Putamen (tissue), 1 donor: Measurements from ENCODE around the gene UNC13B.
"Not testable (repeated sequence)": the region's sequence is repeated elsewhere in the genome, so short reads cannot be mapped to it uniquely, and the experiment has no call there.

Source experiments
- DNase-seq: peaks from one replicate; pipeline ENCODE4 v3.0.0-alpha.2; 2016; ENCODE audit warnings: low spot score

The UNC13B gene

GRCh38 chr9:35163413-35163812 is 1.6 kb downstream of the UNC13B start:
- no peak for DNase-seq

DNA sequence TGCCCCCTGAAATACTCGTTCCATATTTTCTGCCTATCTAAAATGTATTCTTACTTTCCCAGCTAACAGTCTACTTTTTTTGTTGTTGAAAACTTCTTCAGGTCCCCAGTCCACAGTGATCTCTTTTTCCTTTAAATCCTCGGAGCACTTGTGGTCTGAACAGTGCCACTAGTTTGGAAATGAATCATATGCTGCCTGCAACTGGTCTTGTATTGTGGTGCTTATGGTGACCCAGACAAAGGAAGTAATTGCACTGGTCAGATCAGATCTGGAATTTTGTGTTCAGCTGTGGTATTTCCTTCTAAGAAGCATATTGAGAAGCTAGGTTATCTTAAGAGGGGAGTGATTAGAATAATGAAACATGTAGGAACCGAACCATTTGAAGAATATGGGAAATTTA is 2.9 kb downstream of the UNC13B start:
- no peak for DNase-seq

- DNase-seq = not testable (repeated sequence)
These were observed 5.6 kb downstream of the UNC13B start for GRCh38 chr9:35167429-35167828.

DNA sequence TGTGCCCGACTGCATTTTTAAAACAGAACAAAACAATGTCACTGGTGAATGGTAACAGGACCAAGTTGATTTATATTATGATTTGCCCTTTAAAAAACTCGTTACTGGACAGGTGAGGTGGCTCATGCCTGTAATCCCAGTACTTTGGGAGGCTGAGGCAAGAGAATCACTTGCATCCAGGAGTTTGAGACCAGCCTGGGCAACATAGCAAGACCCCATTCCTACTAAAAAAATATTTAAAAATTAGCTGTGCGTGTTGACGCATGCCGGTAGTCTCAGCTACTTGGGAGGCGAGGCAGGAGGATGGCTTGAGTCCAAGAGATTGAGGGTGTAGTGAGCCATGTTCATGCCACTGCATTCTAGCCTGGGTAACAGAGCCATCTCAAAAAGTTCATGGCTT is 7.2 kb downstream of the UNC13B start:
- no peak for DNase-seq

- DNase-seq = no peak
These were observed 11.1 kb downstream of the UNC13B start for GRCh38 chr9:35172878-35173277.

DNA sequence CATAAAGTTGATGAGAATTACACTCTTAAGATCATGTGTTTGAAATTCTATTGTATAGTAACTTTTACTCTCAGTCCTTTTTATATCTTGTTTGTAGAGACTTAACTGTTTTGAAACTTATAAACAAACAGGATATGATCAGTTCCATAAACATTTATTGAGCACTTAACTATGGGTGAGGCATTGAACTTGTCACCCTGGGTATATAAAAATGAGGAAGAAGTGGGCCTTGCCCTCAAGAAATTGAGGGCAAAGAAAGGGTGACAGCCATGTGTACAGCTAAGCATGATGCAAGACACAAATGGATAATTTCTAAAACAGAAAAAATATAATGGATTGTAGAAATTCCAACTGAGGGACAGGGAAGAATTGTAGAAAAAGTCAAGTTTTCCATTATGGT is 15.7 kb downstream of the UNC13B start:
- no peak for DNase-seq

DNA sequence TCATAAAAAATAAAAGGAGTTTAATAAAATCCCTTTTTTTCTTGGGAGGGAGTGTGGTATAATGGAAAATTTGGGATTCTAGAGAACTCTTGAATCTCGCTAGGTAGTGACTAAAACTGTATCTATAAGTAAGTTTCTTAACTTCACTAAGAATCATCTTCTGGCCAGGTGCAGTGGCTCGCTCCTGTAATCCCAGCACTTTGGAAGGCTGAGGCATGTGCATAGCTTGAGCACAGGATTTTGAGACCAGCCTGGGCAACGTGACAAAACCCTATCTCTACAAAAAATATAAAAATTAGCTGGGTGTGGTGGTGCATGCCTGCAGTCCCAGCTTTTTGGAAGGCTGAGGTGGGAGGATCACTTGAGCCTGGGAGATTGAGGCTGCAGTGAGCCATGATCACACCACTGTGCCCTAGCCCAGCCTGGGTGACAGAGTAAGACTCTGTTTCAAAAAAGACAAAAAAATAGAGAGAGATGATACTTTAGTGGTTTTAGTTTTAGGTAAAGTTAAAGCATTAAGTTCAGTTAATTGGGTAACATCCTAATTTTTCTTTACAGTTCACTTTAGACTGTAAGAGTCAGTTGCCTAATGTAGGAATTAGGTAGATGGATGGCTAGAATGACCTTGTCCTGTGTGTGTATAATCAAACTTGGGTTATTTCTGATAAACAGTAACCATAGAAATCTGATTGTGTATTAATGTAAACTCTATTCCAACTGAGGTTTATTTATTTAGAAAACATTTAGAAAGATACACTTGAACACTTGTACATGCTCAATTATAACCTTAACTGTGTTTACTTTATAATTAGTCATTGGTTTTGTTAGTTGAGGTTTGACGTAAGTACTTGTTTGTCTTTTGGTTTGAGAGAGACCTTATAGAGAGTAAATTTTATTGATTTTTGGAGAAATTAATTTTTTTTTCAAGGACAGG is 17.8 kb downstream of the UNC13B start:
- DNase-seq = no peak

DNA sequence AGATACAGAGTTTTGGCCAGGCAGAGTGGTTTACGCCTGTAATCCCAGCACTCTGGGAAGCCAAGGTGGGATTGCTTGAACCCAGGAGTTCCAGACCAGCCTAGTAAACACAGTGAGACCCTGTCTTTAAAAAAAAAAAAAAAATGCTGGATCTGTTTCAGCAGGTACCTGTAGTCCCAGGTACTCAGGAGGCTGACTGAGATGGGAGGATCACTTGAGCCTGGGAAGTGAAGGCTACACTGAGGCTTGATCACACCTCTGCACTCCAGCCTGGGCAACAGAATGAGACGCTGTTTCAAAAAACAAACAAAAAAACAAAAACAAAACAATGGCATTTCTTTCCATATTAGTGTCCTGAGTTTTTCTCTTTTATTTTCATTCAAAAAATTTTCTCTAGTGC is 19.0 kb downstream of the UNC13B start:
- no peak for DNase-seq

DNA sequence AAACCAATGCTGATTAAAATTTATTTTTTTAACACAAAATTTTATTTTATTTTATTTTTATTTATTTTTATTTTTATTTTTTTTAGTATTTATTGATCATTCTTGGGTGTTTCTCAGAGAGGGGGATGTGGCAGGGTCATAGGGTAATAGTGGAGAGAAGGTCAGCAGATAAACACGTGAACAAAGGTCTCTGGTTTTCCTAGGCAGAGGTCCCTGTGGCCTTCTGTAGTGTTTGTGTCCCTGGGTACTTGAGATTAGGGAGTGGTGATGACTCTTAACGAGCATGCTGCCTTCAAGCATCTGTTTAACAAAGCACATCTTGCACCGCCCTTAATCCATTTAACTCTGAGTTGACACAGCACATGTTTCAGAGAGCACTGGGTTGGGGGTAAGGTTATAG is 20.6 kb downstream of the UNC13B start:
- not testable (repeated sequence) for DNase-seq

DNA sequence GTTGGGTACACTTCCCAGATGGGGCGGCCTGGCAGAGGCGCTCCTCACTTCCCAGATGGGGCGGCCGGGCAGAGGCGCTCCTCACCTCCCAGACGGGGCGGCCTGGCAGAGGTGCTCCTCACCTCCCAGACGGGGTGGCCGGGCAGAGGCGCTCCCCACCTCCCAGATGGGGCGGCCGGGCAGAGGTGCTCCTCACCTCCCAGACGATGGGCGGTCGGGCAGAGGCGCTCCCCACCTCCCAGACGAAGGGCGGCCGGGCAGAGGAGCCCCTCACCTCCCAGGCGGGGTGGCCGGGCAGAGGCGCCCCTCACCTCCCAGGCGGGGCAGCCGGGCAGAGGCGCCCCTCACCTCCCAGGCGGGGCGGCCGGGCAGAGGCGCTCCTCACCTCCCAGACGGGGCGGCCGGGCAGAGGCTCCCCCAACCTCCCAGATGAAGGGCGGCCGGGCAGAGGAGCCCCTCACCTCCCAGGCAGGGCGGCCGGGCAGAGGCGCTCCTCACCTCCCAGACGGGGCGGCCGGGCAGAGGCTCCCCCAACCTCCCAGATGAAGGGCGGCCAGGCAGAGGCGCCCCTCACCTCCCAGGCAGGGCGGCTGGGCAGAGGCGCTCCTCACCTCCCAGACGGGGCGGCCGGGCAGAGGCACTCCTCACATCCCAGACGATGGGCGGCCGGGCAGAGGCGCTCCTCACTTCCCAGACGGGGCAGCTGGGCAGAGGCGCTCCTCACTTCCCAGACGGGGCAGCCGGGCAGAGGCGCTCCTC is 21.4 kb downstream of the UNC13B start:
- not testable (repeated sequence) for DNase-seq

- DNase-seq = not testable (repeated sequence)
These were observed 22.1 kb downstream of the UNC13B start for GRCh38 chr9:35183755-35184480.

GRCh38 chr9:35186524-35186923 is 24.7 kb downstream of the UNC13B start:
- no peak for DNase-seq

GRCh38 chr9:35190203-35190602 is 28.4 kb downstream of the UNC13B start:
- DNase-seq = no peak

DNA sequence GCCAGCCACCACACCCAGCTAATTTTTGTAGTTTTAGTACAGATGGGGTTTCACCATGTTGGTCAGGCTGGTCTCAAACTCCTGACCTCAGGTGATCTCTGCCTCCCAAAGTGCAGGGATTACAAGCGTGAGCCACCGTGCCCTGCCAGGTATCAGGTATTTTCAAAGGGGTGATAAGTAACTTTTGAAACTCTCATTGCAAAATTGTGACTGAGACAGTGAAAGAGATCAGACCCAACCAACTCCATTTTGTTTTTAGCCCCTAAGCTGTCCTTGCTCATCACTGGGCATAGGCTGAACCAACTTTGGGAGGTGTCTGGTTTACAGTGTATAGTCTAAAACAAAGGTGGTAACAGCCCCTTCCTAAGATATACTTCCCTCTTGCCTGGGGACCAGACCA is 29.3 kb downstream of the UNC13B start:
- no peak for DNase-seq

GRCh38 chr9:35193762-35194161 is 32.0 kb downstream of the UNC13B start:
- no peak for DNase-seq

DNA sequence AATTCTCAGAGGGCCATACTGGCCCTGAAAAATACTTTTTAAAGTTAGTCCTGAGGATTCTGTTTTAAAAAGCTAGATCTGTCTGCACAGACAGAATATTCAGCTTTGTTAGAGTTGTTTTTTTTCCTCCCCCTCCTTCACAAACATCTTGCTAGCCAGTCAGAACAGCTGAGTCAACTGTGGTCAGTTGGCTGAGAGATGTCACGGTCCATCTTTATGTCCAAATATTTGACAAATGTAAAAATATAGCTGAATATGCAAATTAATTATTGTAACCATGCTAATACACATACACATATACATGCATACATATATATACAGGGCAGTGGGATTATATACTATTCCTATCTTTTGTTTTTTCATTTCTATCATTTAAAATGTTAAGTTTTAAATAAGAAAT is 33.9 kb downstream of the UNC13B start:
- no peak for DNase-seq

- no peak for DNase-seq
These were observed 36.4 kb downstream of the UNC13B start for GRCh38 chr9:35198191-35198590.

DNA sequence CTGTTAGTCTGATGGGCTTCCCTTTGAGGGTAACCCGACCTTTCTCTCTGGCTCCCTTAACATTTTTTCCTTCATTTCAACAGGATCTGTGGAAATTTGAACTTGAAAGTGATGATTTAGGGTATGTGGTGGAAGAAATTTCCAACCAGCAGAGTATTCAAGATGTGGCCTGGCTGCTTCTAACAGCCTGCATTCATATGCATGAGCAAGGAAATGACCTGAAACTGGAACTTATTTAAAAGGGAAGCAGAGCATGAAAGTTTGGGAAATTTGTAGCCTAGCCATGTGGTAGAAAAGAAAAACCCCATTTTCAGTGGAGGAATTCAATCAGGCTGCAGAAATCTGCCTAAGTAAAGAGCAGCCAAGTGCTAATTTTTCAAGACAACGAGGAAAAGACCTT is 41.7 kb downstream of the UNC13B start:
- DNase-seq = no peak

- no peak for DNase-seq
These were observed 43.5 kb downstream of the UNC13B start for GRCh38 chr9:35205340-35205739.

GRCh38 chr9:35211854-35212253 is 50.0 kb downstream of the UNC13B start:
- no peak for DNase-seq

DNA sequence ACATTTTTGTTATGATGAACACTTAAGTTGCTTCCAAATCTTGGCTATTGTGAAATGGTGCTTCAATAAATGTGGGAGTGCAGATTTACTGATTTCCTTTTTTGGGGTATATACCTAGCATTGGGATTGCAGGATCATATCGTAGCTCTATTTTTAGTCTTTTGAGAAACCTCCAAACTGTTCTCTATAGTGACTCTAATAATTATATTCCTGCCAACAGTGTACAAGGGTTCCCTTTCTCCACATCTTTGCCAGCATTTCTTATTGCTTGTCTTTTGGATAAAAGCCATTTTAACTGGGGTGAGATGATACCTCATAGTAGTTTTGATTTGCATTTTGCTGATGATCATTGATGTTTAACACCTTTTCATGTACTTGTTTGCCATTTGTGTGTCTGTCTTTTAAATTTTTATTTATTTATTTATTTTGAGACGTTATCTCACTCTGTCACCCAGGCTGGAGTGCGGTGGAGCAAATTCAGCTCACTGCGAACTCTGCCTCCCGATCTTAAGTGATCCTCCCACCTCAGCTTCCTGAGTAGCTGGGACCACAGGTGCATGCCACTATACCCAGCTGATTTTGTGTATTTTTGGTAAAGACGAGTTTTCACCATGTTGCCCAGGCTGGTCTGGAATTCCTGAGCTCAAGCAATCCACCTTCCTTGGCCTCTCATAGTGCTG is 59.0 kb downstream of the UNC13B start:
- no peak for DNase-seq

GRCh38 chr9:35225677-35226076 is 63.9 kb downstream of the UNC13B start:
- DNase-seq = no peak
